HepG2 (cell line): ENCODE results near the gene LITAFD. TPM values are rescaled to one million over a fixed set of nuclear protein-coding genes. Genes with fewer than 3 reads are reported as not detected.

ENCODE experiments used
- ETV5 ChIP-seq: IDR thresholded peaks from 2 replicates; pipeline ENCODE4 v1.6.1; 2018; ENCODE audit warnings: missing biosample characterization, missing genetic modification reagents, inconsistent platforms, borderline replicate concordance
- FOXA1 ChIP-seq, 2 experiments: fragments of 450-650 bp in 1 of 2; sonication (generic) in 1 of 2; formaldehyde crosslinking in 1 of 2; IDR thresholded peaks; 2 replicates each; pipeline versions ENCODE4 v1.4.0 to v1.6.1; 2016 to 2020; ENCODE audit warnings: missing genetic modification reagents in 1 of 2
- GATAD1 ChIP-seq: IDR thresholded peaks from 2 replicates; pipeline ENCODE4 v1.6.1; 2016; ENCODE audit warnings: missing genetic modification reagents, missing compliant biosample characterization
- HCFC1 ChIP-seq: fragments of 150-350 bp; IDR thresholded peaks from 2 replicates; pipeline ENCODE4 v1.6.1; 2014; ENCODE audit warnings: low read depth, low read length
- KAT8 ChIP-seq: IDR thresholded peaks from 2 replicates; pipeline ENCODE4 v1.6.1; 2016; ENCODE audit warnings: missing genetic modification reagents, missing compliant biosample characterization
- KLF12 ChIP-seq: sonication (generic); formaldehyde crosslinking; IDR thresholded peaks from 2 replicates; pipeline ENCODE4 v1.4.0; 2020; ENCODE audit warnings: missing genetic modification reagents, borderline replicate concordance
- MAF1 ChIP-seq: sonication (generic); formaldehyde crosslinking; IDR thresholded peaks from 2 replicates; pipeline ENCODE4 v1.5.0; 2020; ENCODE audit warnings: missing genetic modification reagents, borderline replicate concordance
- MIER3 ChIP-seq: IDR thresholded peaks from 2 replicates; pipeline ENCODE4 v1.6.1; 2016; ENCODE audit warnings: missing compliant biosample characterization, borderline replicate concordance
- NFYB ChIP-seq: sonication (generic); formaldehyde crosslinking; IDR thresholded peaks from 2 replicates; pipeline ENCODE4 v1.4.0; 2020; ENCODE audit warnings: missing genetic modification reagents
- ONECUT2 ChIP-seq: sonication (generic); formaldehyde crosslinking; IDR thresholded peaks from 2 replicates; pipeline ENCODE4 v1.4.0; 2020; ENCODE audit warnings: missing genetic modification reagents
- PATZ1 ChIP-seq: sonication (generic); formaldehyde crosslinking; IDR thresholded peaks from 2 replicates; pipeline ENCODE4 v1.4.0; 2020; ENCODE audit warnings: missing genetic modification reagents
- PRDM4 ChIP-seq: sonication (generic); formaldehyde crosslinking; IDR thresholded peaks from 2 replicates; pipeline ENCODE4 v1.9.0; 2021; ENCODE audit warnings: missing genetic modification reagents, borderline replicate concordance
- RFXAP ChIP-seq: sonication (generic); formaldehyde crosslinking; IDR thresholded peaks from 2 replicates; pipeline ENCODE4 v1.4.0; 2020; ENCODE audit warnings: missing genetic modification reagents, borderline replicate concordance
- TAF1 ChIP-seq: sonication (generic); formaldehyde crosslinking; IDR thresholded peaks from 2 replicates; pipeline ENCODE4 v1.4.0; 2020; ENCODE audit warnings: missing genetic modification reagents
- TIGD3 ChIP-seq: sonication (generic); formaldehyde crosslinking; IDR thresholded peaks from 2 replicates; pipeline ENCODE4 v1.5.1; 2020; ENCODE audit warnings: mild to moderate bottlenecking, missing genetic modification reagents, borderline replicate concordance
- ZEB1 ChIP-seq: IDR thresholded peaks from 2 replicates; pipeline ENCODE4 v1.6.1; 2012; ENCODE audit warnings: mild to moderate bottlenecking, low read depth, inconsistent platforms; ENCODE audit not compliant: insufficient replicate concordance
- ZNF121 ChIP-seq: sonication (generic); formaldehyde crosslinking; IDR thresholded peaks from 2 replicates; pipeline ENCODE4 v1.5.0; 2020; ENCODE audit warnings: mild to moderate bottlenecking, missing genetic modification reagents
- ZNF274 ChIP-seq: sonication (generic); formaldehyde crosslinking; IDR thresholded peaks from 2 replicates; pipeline ENCODE4 v1.5.1; 2020; ENCODE audit warnings: mild to moderate bottlenecking, missing genetic modification reagents
- ZNF276 ChIP-seq: sonication (generic); formaldehyde crosslinking; IDR thresholded peaks from 2 replicates; pipeline ENCODE4 v1.4.0; 2020; ENCODE audit warnings: mild to moderate bottlenecking, low read depth, missing genetic modification reagents
- ZNF3 ChIP-seq: IDR thresholded peaks from 2 replicates; pipeline ENCODE4 v1.7.0; 2017; ENCODE audit warnings: inconsistent platforms
- ZNF484 ChIP-seq: sonication (generic); formaldehyde crosslinking; IDR thresholded peaks from 2 replicates; pipeline ENCODE4 v1.5.1; 2020; ENCODE audit warnings: mild to moderate bottlenecking, low read depth, missing genetic modification reagents, borderline replicate concordance
- ZNF562 ChIP-seq: sonication (generic); formaldehyde crosslinking; IDR thresholded peaks from 2 replicates; pipeline ENCODE4 v1.8.0; 2022; ENCODE audit warnings: missing genetic modification reagents, borderline replicate concordance
- ZNF570 ChIP-seq: sonication (generic); formaldehyde crosslinking; IDR thresholded peaks from 2 replicates; pipeline ENCODE4 v1.4.0; 2020; ENCODE audit warnings: mild to moderate bottlenecking, missing genetic modification reagents, borderline replicate concordance
- polyA plus RNA-seq, 8 experiments: library from polyadenylated mRNA; depleted of rRNA in 3 of 8; stranded (reverse) in 7 of 8; unstranded in 1 of 8; fragments of >200 nt; fragmentation: Illumina TruSeq in 4 of 8; extraction: Trizol in 4 of 8; gene quantifications; 2 replicates each; pipeline versions ENCODE4 v1.2.1 to v1.2.3, GENCODE V29; 2011 to 2016; ENCODE audit warnings: low read depth in 4 of 8, missing spikeins in 1 of 8, mixed read lengths in 1 of 8; ENCODE audit not compliant: insufficient read depth in 1 of 8
- total RNA-seq, 5 experiments: library from RNA; depleted of rRNA; stranded (reverse); fragments of >200 nt; fragmentation: Illumina TruSeq; extraction: Trizol; gene quantifications; 2 replicates each; pipeline ENCODE4 v1.2.3, GENCODE V29; 2016; ENCODE audit warnings: low read depth in 1 of 5

Gene LITAFD
- total and polyA plus RNA-seq, 2 of the 13 experiments (the other 11 are each of a cell fraction or from before 2014, with no cell fraction given) = not detected

- TF ChIP-seq ZNF121 (CRISPR knock-in tag) = no peak
- TF ChIP-seq ETV5 (CRISPR knock-in tag) = no peak
- no peak for TF ChIP-seq ZNF3 (CRISPR knock-in tag)
- TF ChIP-seq ZNF562 (CRISPR knock-in tag) = no peak
- no peak for TF ChIP-seq HCFC1
- no peak for TF ChIP-seq RFXAP (CRISPR knock-in tag)
- no peak for TF ChIP-seq ZNF276 (CRISPR knock-in tag)
- TF ChIP-seq TAF1 (CRISPR knock-in tag) = no peak
- TF ChIP-seq GATAD1 = no peak
- TF ChIP-seq ZNF274 (CRISPR knock-in tag) = no peak; the same call in 1 of the 2 replicates
- no peak for TF ChIP-seq ZEB1
- TF ChIP-seq FOXA1 (IDR thresholded peaks at IDR 0.05) = no peak
- no peak for TF ChIP-seq FOXA1 (CRISPR knock-in tag; IDR thresholded peaks at IDR 0.05)
- TF ChIP-seq ZNF484 (CRISPR knock-in tag) = no peak
- TF ChIP-seq ZNF570 (CRISPR knock-in tag) = no peak
- TF ChIP-seq PATZ1 (CRISPR knock-in tag) = peak; percentile 99
- no peak for TF ChIP-seq TIGD3
- no peak for TF ChIP-seq MIER3 (CRISPR knock-in tag)
- TF ChIP-seq KAT8 (CRISPR knock-in tag) = no peak
- TF ChIP-seq ONECUT2 (CRISPR knock-in tag) = no peak
- no peak for TF ChIP-seq NFYB (CRISPR knock-in tag)
- no peak for TF ChIP-seq MAF1 (CRISPR knock-in tag)
- no peak for TF ChIP-seq KLF12
- no peak for TF ChIP-seq PRDM4 (CRISPR knock-in tag)
Observed at GRCh38 chr16:8861563-8862308, 20.4 kb upstream of the LITAFD start (continued).
